Renal cortex interstitium (tissue), 11 donors: Measurements from ENCODE around the gene KLHL1. TPM values are rescaled to one million over a fixed set of nuclear protein-coding genes. Genes with fewer than 3 reads are reported as not detected.

ENCODE experiments used
- DNase-seq, 11 donors: peaks; one replicate each; pipeline ENCODE4 v3.0.0-alpha.2; 2013; ENCODE audit warnings: low read depth in 9 of 11, low spot score in 4 of 11; ENCODE audit errors: extremely low read depth in 1 of 11
- polyA plus RNA-seq, 3 donors: library from polyadenylated mRNA; unstranded; fragments of 120-200 nt; gene quantifications; one replicate each; pipeline ENCODE4 v1.2.1, GENCODE V29; 2013; ENCODE audit not compliant: insufficient read length in 3 of 3

KLHL1 gene
- polyA plus RNA-seq, 3 donors, result 0.61 to 1.00 (median 0.72) TPM

DNA sequence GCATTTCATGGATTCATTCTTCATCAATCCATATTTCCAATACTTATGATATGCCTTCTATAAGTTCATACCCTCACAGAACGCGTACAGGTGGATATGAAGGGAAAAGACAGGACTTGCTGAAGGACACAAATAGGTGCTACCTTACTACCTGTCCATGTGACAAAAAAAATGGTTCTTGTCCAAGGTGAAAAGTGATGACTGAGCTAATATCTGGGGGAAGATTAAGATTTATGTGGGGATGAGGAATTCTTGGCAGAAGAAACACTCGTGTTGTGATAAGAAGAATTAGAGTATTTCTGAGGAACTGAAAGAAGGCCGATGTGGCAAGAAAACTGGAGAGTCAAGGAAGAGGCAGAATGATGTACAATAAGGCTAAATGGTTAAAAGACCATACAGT, 357.0 kb downstream of the KLHL1 start:
- no peak for DNase-seq

DNA sequence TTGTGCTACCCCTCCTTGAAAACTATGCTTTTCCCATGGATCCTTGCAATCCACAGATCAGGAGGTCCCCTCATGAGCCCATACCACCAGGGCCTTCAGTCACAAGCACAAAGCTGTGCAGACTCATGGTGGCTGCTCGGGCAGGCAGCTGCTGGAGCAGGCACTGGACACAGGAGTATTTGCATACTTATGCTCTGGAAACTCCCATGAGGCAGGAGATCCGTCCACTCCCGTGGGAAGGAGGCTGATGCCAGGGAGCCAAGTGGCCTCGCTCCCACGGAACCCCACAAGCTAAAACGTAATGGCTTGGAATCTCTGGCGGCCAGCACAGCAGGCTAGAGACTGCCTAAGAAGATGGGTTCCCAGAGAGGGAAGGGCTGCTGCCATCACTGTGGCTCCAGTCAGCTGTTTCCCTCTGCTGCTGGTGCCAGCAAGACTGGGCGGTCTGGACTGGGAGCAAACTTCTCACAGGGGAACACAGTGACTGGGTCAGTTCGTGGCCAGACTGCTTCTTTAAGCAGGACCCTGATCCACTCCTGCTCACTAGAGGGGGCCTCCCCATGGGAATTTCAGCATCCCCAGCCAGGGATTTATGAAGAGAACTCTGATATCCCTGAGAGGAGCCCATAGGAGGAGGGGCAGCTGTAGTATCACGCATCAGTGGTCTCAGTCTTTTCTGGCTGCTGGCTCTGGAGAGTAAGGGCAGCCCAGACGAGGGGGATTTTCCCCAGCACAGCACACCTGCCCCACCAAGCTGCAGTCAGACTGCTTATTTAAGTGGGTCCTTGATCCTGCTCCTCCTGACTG, 370.9 kb downstream of the KLHL1 start:
- DNase-seq, result no peak

DNA sequence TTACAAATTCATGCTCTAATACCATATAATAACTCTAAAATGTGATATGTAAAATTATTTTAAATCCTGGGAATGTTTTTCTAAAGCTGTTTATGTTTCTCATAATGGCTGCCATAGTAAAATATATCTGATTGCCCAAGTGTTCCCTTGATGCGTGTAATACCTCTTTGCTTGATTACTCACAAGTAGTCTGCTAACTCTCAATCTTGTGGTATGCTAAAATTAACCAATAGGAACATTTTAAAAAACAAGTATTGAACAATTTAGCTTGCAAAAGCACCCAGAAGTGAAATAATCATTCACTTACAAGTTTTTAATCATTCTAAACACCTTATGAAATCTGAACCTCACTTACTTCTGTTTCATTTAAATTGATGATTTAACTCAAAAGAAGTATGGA, 386.6 kb downstream of the KLHL1 start:
- no peak for DNase-seq

DNA sequence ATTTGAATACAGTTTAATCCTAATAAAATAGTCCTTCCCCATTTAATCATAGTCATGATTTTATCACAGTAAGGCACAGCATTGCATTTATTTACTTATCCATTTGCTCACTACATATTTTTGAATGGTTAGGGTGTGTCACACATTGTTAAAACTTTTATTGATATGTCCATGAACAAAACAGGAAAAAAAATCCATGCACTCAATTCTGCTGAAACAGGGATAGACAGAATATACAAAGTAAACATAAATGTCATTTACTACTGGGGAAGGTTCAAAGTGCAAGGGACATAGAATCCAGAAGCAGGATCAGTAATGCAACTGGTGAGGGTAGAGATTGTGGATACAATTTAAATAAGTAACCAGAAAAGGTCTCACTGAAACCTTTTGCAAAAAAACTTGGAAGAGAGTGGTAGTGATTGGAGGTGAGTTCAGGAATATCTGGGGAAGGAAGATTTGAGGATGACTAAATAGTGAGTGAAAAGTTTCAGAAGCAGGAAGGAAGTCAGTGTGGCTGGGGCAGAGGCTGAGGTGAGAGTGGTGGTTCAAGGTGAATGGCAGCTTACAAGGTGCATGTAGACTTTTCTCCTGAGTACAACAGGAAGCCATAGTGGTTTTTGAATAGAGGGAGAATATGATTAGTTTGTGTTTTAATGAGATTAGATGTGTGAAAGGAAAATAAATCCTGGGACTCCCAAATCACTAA, 387.8 kb downstream of the KLHL1 start:
- no peak for DNase-seq

DNA sequence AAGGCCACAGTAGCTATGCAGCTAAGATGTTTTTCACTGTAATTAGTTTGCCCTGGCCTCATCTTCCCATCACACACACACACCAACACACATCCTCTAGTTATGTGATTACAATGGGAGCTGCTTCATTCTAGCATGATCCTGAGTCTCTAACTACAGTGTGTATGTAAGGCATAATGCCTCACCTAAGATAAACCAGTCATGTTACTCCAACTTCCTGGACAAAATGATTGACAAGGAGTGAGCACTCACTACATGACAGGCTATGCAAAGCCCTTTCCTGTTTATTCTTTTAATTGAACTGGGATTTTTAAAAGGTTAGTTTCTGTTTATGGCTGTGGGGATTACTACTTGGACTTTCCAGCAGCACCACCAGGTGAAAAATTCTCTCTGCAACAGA, 401.4 kb downstream of the KLHL1 start:
- no peak for DNase-seq

DNA sequence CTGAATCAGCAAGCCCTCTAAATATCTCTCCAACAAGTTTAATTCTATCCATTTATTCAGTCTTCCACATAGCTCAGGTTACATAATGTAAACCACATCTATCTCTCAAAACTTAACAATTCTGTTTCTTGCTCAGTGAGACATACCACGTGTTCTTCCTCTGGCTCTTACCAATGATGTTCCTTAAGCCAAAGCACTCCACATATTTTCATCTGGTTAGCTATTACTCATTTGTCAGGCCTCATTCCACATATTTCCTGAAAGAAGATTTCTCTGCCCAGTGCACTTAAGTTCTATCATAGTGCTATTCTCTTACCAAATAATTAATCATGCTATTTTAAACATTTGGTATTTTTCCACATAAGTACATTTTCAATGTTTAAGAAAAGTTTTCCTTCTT, 403.9 kb downstream of the KLHL1 start:
- no peak for DNase-seq

DNA sequence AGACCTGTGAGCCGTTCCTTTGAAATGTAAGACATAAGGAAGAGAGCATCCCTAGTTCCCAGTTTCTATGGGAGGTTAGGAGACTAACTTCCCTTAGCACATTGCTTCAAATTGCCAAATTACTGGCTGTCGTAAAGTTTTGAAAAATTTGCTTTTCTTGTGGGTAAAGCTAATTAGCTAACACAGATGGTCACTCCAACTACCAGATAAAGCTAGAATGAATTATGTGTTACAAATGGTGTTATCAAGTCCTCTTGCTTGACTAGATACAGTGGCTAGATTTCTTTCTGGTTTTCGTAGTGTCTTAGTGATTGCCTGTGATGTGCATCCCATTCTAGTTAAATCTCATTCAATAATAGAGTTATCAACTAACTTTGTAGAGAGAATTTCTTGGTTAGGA, 417.3 kb downstream of the KLHL1 start:
- no peak for DNase-seq

DNA sequence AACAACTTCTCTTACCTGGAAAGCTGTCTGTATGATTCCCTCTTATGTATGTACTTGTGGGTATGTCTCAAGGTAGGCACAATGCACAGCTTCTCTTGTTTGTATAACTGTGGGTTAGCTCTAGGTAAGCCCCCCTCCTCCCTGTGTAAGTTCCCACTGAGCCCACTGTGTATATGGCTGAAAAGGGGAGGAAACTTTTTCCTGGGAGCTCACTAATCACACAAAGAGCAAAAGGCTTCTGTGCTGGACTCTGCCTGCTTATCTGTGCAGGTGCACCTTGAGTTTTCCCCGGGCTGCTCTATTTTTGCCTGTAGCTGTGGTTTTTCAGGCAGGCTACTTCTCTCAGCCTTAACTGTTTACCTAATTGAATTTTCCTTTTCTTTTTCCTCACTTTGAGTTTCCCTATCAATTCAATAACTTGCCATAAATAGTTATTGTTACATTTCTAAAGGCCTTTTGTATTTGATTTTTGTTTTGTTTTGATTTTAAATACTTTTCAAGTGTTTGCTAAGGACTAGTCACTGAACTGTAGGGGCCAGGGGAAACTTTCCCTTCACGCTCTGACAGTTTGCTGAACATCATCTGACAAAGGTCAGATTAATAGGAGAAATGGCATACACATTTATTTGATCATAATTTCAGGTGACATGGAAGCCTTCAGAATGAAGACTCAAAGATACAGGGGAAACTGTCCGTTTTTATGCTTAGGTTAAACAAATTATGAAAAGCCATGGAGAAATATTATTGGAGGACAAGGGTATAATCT, 424.1 kb downstream of the KLHL1 start:
- DNase-seq, result peak in 1 of 11 donors; percentile 7

DNA sequence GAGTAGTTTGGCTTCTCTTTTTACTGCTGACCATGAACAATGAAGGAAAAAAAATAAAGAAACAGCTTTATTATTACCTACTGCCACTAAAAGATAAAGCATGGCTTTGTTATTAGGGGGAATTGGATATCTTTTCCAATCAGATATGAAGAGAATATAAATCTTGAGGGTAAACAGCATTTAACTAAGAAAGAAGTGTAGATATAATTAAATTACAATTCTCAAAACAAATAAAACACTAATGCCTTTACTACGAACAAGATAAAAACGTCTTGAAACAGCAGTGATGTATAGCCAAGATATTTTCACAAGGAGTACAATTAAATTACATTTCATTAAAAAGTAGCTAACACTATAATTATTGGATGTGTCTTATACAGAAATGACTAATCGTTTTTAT, 426.5 kb downstream of the KLHL1 start:
- DNase-seq, result no peak

DNA sequence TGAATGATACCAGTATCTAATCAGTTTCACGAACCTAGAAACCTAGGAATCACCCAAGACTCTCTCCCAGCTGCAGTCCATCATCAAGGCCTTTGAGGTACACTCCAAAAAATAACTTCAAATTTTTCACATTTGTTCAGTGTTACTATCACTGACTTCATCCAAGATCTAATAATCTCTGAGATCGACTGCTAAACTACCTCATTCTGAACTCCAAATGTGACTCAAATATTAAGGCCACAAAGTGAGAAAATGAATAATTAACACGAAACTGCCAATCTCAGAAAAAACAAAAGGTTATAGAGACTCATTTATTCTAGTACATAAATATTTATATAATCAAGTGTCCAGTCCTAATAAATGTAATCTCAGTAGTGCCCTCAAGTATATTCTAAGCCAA, 430.9 kb downstream of the KLHL1 start:
- DNase-seq, result no peak

DNA sequence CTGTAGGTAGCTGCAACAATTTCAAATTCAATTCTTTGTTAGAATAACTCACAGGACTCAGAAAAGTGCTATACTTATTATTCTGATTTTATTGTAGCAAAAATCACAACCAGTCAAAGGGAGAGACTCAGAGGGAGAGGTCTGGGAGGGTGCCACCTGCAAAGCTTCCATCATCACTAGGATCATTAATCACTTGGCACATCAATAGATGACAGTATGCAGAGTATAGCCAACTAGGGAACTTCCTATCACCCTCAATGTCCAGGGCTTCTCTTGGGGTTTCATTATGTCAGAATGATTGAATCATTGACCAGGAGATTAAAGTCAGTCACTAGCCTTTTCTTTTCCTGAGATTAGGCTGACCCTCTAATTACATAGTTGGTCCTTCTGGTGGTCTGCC, 432.0 kb downstream of the KLHL1 start:
- no peak for DNase-seq

DNA sequence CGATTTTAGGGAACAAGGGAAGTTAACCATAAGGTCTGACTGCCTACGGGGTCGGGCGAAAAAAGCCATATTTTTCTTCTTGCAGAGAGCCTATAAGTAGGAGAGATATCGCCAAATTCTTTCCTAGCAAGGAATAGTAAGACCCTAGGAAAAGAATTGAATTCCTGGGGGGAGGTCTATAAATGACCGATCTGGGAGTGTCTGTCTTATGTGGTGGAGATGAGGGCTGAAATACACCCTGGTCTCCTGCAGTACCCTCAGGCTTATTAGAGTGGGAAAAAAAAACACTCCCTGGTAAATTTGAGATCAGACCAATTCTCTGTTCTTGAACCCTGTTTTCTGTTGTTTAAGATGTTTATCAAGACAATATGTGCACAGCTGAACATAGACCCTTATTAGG, 448.1 kb downstream of the KLHL1 start:
- DNase-seq, result no peak

DNA sequence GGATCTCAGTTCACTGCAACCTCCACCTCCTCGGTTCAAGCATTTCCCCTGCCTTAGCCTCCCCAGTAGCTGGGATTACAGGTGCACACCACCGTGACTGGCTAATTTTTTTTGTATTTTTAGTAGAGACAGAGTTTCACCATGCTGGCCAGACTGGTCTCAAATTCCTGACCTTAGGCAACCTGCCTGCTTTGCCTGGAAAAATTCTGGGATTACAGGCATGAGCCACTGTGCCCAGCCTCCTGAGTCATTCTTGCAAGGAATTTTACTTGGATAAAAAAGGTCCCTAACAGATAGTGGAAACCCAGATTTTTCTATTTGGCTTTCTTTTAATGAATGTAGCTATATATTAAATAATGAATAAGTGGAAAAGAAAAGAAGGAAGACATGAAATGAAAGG, 450.6 kb downstream of the KLHL1 start:
- no peak for DNase-seq

DNA sequence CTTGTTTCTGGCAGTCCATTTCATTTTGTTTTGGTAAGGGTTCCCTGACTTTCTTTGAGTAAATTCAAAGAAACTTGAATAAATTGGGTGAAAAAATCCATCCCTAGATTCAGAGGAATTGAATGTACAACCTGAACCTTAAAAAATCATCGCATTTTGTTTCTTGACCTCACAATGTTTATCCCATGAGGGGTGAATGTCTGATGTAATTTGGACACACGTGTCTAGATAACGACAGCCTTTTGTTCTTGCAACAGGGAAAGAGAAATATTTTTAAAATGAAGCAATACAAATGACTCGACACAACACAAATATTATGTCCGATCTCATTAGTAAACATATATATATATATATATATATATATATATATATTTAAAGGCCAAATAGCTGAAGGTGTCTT, 453.9 kb downstream of the KLHL1 start:
- DNase-seq, result no peak

Other genes with a start within 250 kb of the KLHL1 start
- under 1 TPM; 0.25 to 0.46 (median 0.44) TPM for gene ATXN8OS, start 626 bp downstream of the KLHL1 start, polyA plus RNA-seq